Pancreas (tissue), 10 donors: ENCODE data around the gene RAPGEF6. TPM values are rescaled to one million over a fixed set of nuclear protein-coding genes. Genes with fewer than 3 reads are reported as not detected.

Experiments
- ATAC-seq, 4 donors: fragments of 200-7000 bp; cut with Tn5 transposase; one replicate each; pipeline versions ENCODE4 v1.8.0 to v1.9.1; 2020; ENCODE audit warnings: mild to moderate bottlenecking in 4 of 4, moderate library complexity in 4 of 4
- DNase-seq, 6 donors: peaks; one replicate each; pipeline ENCODE4 v3.0.0-alpha.2; 2020
- FAIRE-seq: peaks from 2 replicates; lab custom pipeline; 2012; peaks lifted over from hg19 to GRCh38; lab: Jason Lieb, UNC
- H3K27ac ChIP-seq, 4 donors: fragments of 200-600 bp; sonication (generic); 1 replicate in 3 of 4; 2 replicates in 1 of 4; pipeline versions ENCODE4 v1.5.0 to v1.8.0; 2020
- H3K27me3 ChIP-seq, 4 donors: fragments of 200-600 bp; one replicate each; pipeline ENCODE4 v1.8.0; 2021
- H3K36me3 ChIP-seq, 3 donors: fragments of 200-600 bp; sonication (generic) in 1 of 3; one replicate each; pipeline versions ENCODE4 v1.5.0 to v1.8.0; 2020 to 2021
- H3K4me1 ChIP-seq, 3 donors: fragments of 200-600 bp; one replicate each; pipeline ENCODE4 v1.8.0; 2021
- H3K4me3 ChIP-seq, 4 donors: fragments of 200-600 bp; sonication (generic) in 2 of 4; one replicate each; pipeline versions ENCODE4 v1.5.0 to v1.8.0; 2020 to 2021
- H3K9me3 ChIP-seq, 4 donors: fragments of 200-600 bp; one replicate each; pipeline ENCODE4 v1.8.0; 2021
- WGBS, 2 donors: extraction: QIAGEN DNeasy Blood & Tissue Kit; methylation state at CpG; one replicate each; pipeline ENCODE4 v1.1.7; 2013; 5-methylcytosine and 5-hydroxymethylcytosine counted together
- intact Hi-C, 3 donors: fragments of 100-400 bp; cut with DNase I; formaldehyde crosslinking; loops; one replicate each; pipeline versions ENCODE4 v1.11.1 to v1.14.2; 2022
- polyA plus RNA-seq, 2 donors: library from polyadenylated mRNA; stranded (reverse); fragments of 200-250 nt; gene quantifications; one replicate each; pipeline ENCODE4 v1.2.3, GENCODE V29; 2013
- total RNA-seq, 6 donors: library from RNA; stranded (reverse); fragmentation: NEBNext Ultra II Directional in 4 of 6; extraction: Animal tissue kit (Norgen Biotek cat#: 25700) in 4 of 6; gene quantifications; one replicate each; pipeline versions ENCODE4 v1.2.1 to v1.2.4, GENCODE V29; 2021 to 2023
- TF ChIP-seq, protein P1 (sequence below), 4 donors: fragments of 200-600 bp; sonication (generic) in 3 of 4; IDR thresholded peaks; one replicate each; pipeline versions ENCODE4 v1.5.0 to v1.8.0; 2021; ENCODE audit warnings: antibody characterized with exemption in 4 of 4
- donor health status: healthy with polysubstance abuse.
- donor health status: DM: no; HTN: no; CAD: no; lungs with moderate emphysema.
- donor health status: DM: no; HTN: no; CAD: no.
- donor health status: control.
- donor health status: control.
- donor health status: Bipolar disorder and iron deficiency.
- donor health status: DM: yes; HTN: yes; CAD: no.
- donor health status: DM: no; HTN: no; CAD: no.
- donor health status: DM: no; HTN: no; CAD: no.
- donor health status: DM: yes; HTN: yes; CAD: no.

The RAPGEF6 gene
- total and polyA plus RNA-seq, 8 donors: 1.7 to 13.2 (median 6.7) TPM

DNA sequence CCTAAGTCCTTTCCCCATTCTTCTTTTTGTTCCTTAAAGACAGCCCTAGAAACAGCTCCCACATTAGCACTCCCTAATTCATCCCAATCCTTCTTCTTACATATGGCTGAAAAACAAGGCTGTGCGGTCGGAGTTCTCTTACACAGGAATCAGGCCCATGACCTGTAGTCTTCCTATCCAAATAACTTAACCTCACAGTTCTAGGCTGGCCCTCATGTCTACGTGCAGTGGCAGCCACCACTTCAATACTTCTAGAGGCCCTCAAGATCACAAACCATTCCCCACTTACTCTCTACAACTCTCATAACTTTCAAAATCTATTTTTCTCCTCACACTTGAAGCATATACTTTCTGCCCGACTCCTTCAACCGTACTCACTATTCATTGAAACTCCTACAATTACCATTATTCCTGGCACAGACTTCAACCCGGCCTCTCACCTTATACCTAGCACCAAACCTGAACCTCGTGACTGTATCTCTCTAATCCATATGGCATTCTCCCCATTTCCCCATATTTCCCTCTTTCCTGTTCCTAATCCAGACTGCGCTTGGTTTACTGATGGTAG, 59.3 kb downstream of the RAPGEF6 start:
- no peaks in the 10 kb centered on the region for H3K4me1 ChIP-seq
- intact Hi-C loops: no loop called here
- TF ChIP-seq, protein P1, sequence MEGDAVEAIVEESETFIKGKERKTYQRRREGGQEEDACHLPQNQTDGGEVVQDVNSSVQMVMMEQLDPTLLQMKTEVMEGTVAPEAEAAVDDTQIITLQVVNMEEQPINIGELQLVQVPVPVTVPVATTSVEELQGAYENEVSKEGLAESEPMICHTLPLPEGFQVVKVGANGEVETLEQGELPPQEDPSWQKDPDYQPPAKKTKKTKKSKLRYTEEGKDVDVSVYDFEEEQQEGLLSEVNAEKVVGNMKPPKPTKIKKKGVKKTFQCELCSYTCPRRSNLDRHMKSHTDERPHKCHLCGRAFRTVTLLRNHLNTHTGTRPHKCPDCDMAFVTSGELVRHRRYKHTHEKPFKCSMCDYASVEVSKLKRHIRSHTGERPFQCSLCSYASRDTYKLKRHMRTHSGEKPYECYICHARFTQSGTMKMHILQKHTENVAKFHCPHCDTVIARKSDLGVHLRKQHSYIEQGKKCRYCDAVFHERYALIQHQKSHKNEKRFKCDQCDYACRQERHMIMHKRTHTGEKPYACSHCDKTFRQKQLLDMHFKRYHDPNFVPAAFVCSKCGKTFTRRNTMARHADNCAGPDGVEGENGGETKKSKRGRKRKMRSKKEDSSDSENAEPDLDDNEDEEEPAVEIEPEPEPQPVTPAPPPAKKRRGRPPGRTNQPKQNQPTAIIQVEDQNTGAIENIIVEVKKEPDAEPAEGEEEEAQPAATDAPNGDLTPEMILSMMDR (IDR thresholded peaks at IDR 0.05): no peak
- H3K9me3 ChIP-seq: no peaks in the 10 kb centered on the region
- 97 to 99% methylated on average over 8 of the region's 8 CpGs for whole genome bisulfite sequencing, 2 donors
- no peak overlapping the region for H3K27ac ChIP-seq
- no peaks in the 10 kb centered on the region for H3K27me3 ChIP-seq
- FAIRE-seq (no peak), DNase-seq (no peak), ATAC-seq (no peak)
- H3K36me3 ChIP-seq: no peaks in the 10 kb centered on the region
- no peak overlapping the region for H3K4me3 ChIP-seq

DNA sequence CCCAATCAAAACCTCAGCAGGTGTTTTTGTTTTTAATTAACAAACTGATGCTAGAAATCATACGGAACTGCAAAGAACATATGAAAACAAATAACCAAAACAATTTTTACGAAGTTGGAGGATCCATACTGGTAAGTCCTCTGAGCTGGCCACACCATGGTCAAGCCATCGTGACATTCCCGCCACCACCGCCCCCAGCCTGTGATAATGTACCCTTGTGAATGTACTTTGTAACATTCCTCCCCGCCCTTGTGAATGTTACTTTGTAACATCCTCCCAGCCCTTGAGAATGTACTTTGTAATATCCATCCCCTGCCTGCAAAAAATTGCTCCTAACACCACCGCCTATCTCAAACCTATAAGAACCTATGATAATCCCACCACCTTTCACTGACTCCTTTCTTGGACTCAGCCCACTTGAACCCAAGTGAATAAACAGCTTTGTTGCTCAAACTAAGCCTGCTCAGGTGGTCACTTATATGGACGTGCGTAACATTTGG, 63.3 kb downstream of the RAPGEF6 start:
- WGBS, 2 donors: 95 to 97% methylated on average over 9 of the region's 9 CpGs
- no peaks in the 10 kb centered on the region for H3K9me3 ChIP-seq
- FAIRE-seq (no peak), ATAC-seq (no peak), DNase-seq (no peak)
- intact Hi-C loops: no loop called here
- no peaks in the 10 kb centered on the region for H3K27me3 ChIP-seq
- TF ChIP-seq, protein P1 (IDR thresholded peaks at IDR 0.05): no peak
- H3K36me3 ChIP-seq: no peaks in the 10 kb centered on the region
- H3K27ac ChIP-seq: no peak overlapping the region
- H3K4me3 ChIP-seq: no peak overlapping the region
- H3K4me1 ChIP-seq: peaks cover 0 to 3% (median 0%) of the 10 kb centered on the region in 3 donors

DNA sequence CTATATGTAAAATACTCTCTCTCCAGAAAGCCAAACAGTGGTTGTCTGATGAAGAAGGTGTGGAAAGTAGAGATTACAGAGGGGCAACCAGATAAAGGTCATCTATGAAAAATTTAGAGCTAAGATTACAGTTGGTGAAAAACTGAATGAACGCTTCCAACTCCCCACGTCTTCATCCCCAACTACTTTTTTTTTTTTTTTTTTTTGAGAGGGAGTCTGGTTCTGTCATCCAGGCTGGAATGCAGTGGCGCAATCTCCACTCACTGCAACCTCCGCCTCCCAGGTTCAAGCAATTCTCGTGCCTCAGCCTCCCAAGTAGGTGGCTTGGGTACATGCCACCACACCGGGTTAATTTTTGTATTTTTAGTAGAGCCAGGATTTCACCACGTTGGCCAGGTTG, 64.3 kb downstream of the RAPGEF6 start:
- no peak for DNase-seq
- no peak for FAIRE-seq
- Histone ChIP-seq H3K27ac (no peak overlapping the region), H3K27me3 (no peaks in the 10 kb centered on the region), H3K4me1 (peaks cover 0 to 3% (median 0%) of the 10 kb centered on the region in 3 donors), H3K4me3 (no peak overlapping the region), H3K9me3 (no peaks in the 10 kb centered on the region), H3K36me3 (no peaks in the 10 kb centered on the region)
- intact Hi-C loops: no loop called here
- ATAC-seq: no peak
- WGBS, 2 donors: 89 to 96% methylated on average over 7 of the region's 7 CpGs
- TF ChIP-seq, protein P1 (IDR thresholded peaks at IDR 0.05): no peak

DNA sequence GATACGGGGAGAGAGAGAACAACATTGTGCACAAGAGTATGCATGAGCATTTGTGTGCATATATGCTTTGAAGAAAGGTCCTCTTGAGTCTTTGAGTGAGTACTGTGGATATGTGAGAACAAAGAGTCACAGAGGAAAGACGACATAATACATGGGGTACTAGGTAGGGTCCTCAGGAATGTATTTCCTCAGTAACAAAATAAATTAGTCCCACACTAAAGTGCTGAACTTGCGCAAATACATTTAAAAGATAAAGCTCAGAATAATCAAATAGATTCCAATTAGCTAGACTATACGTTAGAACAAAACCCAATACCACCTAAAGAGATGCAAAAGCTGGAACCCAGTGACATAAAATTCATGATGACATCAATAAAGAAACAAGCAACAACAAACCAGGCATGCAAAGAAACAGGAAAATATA, 70.8 kb downstream of the RAPGEF6 start:
- H3K27me3 ChIP-seq: no peaks in the 10 kb centered on the region
- H3K27ac ChIP-seq: no peak overlapping the region
- intact Hi-C loops: no loop called here
- no peaks in the 10 kb centered on the region for H3K9me3 ChIP-seq
- FAIRE-seq (no peak), ATAC-seq (no peak), DNase-seq (no peak)
- TF ChIP-seq, protein P1 (IDR thresholded peaks at IDR 0.05): no peak
- WGBS, 2 donors: 85 to 92% methylated on average over 4 of the region's 4 CpGs
- H3K4me1 ChIP-seq: peaks cover 0 to 3% (median 0%) of the 10 kb centered on the region in 3 donors
- H3K36me3 ChIP-seq: no peaks in the 10 kb centered on the region
- H3K4me3 ChIP-seq: no peak overlapping the region
